H9 (cell line): Measurements from ENCODE around the gene FBXO27. TPM values are rescaled to one million over a fixed set of nuclear protein-coding genes. Genes with fewer than 3 reads are reported as not detected.

Experiments used
- DNase-seq: peaks from one replicate; pipeline ENCODE4 v3.0.0-alpha.2; 2017
- H2AFZ ChIP-seq: one replicate; pipeline ENCODE4 v1.6.1; 2013; ENCODE audit warnings: mild to moderate bottlenecking, low read length, control low read depth, moderate library complexity
- H2AK5ac ChIP-seq: 2 replicates; pipeline ENCODE4 v1.6.1; 2013; ENCODE audit warnings: low read length, control low read depth, mixed read lengths; ENCODE audit not compliant: insufficient read length
- H2BK120ac ChIP-seq: one replicate; pipeline ENCODE4 v1.6.1; 2013; ENCODE audit warnings: low read depth, mild to moderate bottlenecking, low read length, control low read depth, inconsistent platforms; ENCODE audit not compliant: poor library complexity, severe bottlenecking
- H2BK12ac ChIP-seq: 2 replicates; pipeline ENCODE4 v1.6.1; 2013; ENCODE audit warnings: low read length, control low read depth, mixed read lengths, low read depth; ENCODE audit not compliant: insufficient read length
- H2BK15ac ChIP-seq: 2 replicates; pipeline ENCODE4 v1.6.1; 2013; ENCODE audit warnings: low read depth, low read length, control low read depth
- H2BK20ac ChIP-seq: one replicate; pipeline ENCODE4 v1.6.1; 2013; ENCODE audit warnings: low read depth, mild to moderate bottlenecking, low read length, control low read depth, inconsistent platforms; ENCODE audit not compliant: poor library complexity, severe bottlenecking
- H2BK5ac ChIP-seq: 2 replicates; pipeline ENCODE4 v1.6.1; 2013; ENCODE audit warnings: low read length, control low read depth, mixed read lengths; ENCODE audit not compliant: insufficient read length
- H3K14ac ChIP-seq: 2 replicates; pipeline ENCODE4 v1.6.1; 2013; ENCODE audit warnings: low read length, control low read depth; ENCODE audit not compliant: insufficient read depth
- H3K18ac ChIP-seq: 2 replicates; pipeline ENCODE4 v1.6.1; 2013; ENCODE audit warnings: low read depth, mild to moderate bottlenecking, mixed read lengths, low read length, control low read depth; ENCODE audit not compliant: insufficient read length
- H3K23ac ChIP-seq: 2 replicates; pipeline ENCODE4 v1.6.1; 2013; ENCODE audit warnings: low read length, control low read depth, mixed read lengths, low read depth; ENCODE audit not compliant: insufficient read length
- H3K23me2 ChIP-seq: 2 replicates; pipeline ENCODE4 v1.6.1; 2013; ENCODE audit warnings: low read depth, mild to moderate bottlenecking, mixed read lengths, low read length, control low read depth; ENCODE audit not compliant: insufficient read length, poor library complexity, severe bottlenecking
- H3K27ac ChIP-seq: 2 replicates; pipeline ENCODE4 v1.5.1; 2013; ENCODE audit warnings: low read length, control low read depth, mixed read lengths, low read depth; ENCODE audit not compliant: insufficient read length
- H3K27me3 ChIP-seq: 2 replicates; pipeline ENCODE4 v1.6.1; 2013; ENCODE audit warnings: low read length, control low read depth, inconsistent platforms; ENCODE audit not compliant: insufficient read depth
- H3K4ac ChIP-seq: 2 replicates; pipeline ENCODE4 v1.6.1; 2013; ENCODE audit warnings: low read depth, mild to moderate bottlenecking, control low read depth, inconsistent platforms, low read length, moderate library complexity
- H3K4me1 ChIP-seq: 2 replicates; pipeline ENCODE4 v1.6.1; 2013; ENCODE audit warnings: low read length, control low read depth, inconsistent platforms; ENCODE audit not compliant: insufficient read depth
- H3K4me2 ChIP-seq: 2 replicates; pipeline ENCODE4 v1.6.1; 2013; ENCODE audit warnings: low read length, control low read depth, mixed read lengths; ENCODE audit not compliant: insufficient read length, insufficient read depth
- H3K56ac ChIP-seq: 2 replicates; pipeline ENCODE4 v1.6.1; 2013; ENCODE audit warnings: low read depth, mild to moderate bottlenecking, mixed read lengths, low read length, control low read depth; ENCODE audit not compliant: insufficient read length
- H3K79me1 ChIP-seq: 2 replicates; pipeline ENCODE4 v1.6.1; 2013; ENCODE audit warnings: low read depth, mild to moderate bottlenecking, moderate library complexity, low read length, control low read depth, inconsistent platforms; ENCODE audit not compliant: insufficient read depth, poor library complexity, severe bottlenecking
- H3K79me2 ChIP-seq: 2 replicates; pipeline ENCODE4 v1.6.1; 2013; ENCODE audit warnings: low read length, control low read depth, inconsistent platforms; ENCODE audit not compliant: insufficient read depth
- H3K9ac ChIP-seq: 2 replicates; pipeline ENCODE4 v1.6.1; 2013; ENCODE audit warnings: low read length, control low read depth, mixed read lengths; ENCODE audit not compliant: insufficient read length; ENCODE audit errors: extremely low read depth
- H3K9me3 ChIP-seq: one replicate; pipeline ENCODE4 v1.6.1; 2013; ENCODE audit warnings: low read depth, low read length, inconsistent platforms; ENCODE audit not compliant: control insufficient read depth
- H3T11ph ChIP-seq: one replicate; pipeline ENCODE4 v1.6.1; 2013; ENCODE audit warnings: mild to moderate bottlenecking, low read length, control low read depth, inconsistent platforms
- H4K20me1 ChIP-seq: one replicate; pipeline ENCODE4 v1.6.1; 2013; ENCODE audit not compliant: control insufficient read depth, insufficient read length, insufficient read depth
- H4K5ac ChIP-seq: 2 replicates; pipeline ENCODE4 v1.6.1; 2013; ENCODE audit warnings: low read depth, mild to moderate bottlenecking, mixed read lengths, low read length, control low read depth; ENCODE audit not compliant: insufficient read length
- H4K8ac ChIP-seq: replicated peaks from 2 replicates; pipeline ENCODE4 v1.6.1; 2013; ENCODE audit warnings: low read length, control low read depth, mixed read lengths, low read depth; ENCODE audit not compliant: insufficient read length
- H4K91ac ChIP-seq: 2 replicates; pipeline ENCODE4 v1.6.1; 2013; ENCODE audit warnings: low read depth, mild to moderate bottlenecking, moderate library complexity, mixed read lengths, low read length, control low read depth; ENCODE audit not compliant: insufficient read length
- H3K27ac Mint-ChIP-seq, 3 experiments: 2 replicates in 2 of 3; 3 replicates in 1 of 3; pipeline ENCODE4 v1.8.0; 2020 to 2021; ENCODE audit warnings: mixed read lengths in 3 of 3, mild to moderate bottlenecking in 1 of 3, moderate library complexity in 1 of 3
- H3K27me3 Mint-ChIP-seq: 2 replicates; pipeline ENCODE4 v1.8.0; 2021; ENCODE audit warnings: low read depth, mild to moderate bottlenecking, moderate library complexity, mixed read lengths
- H3K36me3 Mint-ChIP-seq, 3 experiments: 2 replicates in 2 of 3; 3 replicates in 1 of 3; pipeline ENCODE4 v1.8.0; 2020 to 2021; ENCODE audit warnings: low read depth in 3 of 3, mixed read lengths in 3 of 3; ENCODE audit not compliant: insufficient read depth in 1 of 3
- H3K4me1 Mint-ChIP-seq, 2 experiments: 2 replicates each; pipeline ENCODE4 v1.8.0; 2020; ENCODE audit warnings: mixed read lengths in 2 of 2
- H3K4me3 Mint-ChIP-seq, 2 experiments: 2 replicates in 1 of 2; 3 replicates in 1 of 2; pipeline ENCODE4 v1.8.0; 2020 to 2021; ENCODE audit warnings: mild to moderate bottlenecking in 2 of 2, mixed read lengths in 2 of 2, moderate library complexity in 1 of 2
- H3K9me3 Mint-ChIP-seq, 2 experiments: 2 replicates in 1 of 2; 3 replicates in 1 of 2; pipeline ENCODE4 v1.8.0; 2020; ENCODE audit warnings: mild to moderate bottlenecking in 2 of 2, mixed read lengths in 2 of 2, moderate library complexity in 1 of 2
- CTCF ChIP-seq: fragments of 200-600 bp; sonication (generic); conservative IDR thresholded peaks from 3 replicates; pipeline ENCODE4 v1.8.0; 2021; ENCODE audit warnings: antibody characterized with exemption, mild to moderate bottlenecking
- WGBS: extraction: QIAGEN DNeasy Blood & Tissue Kit; methylation state at CpG from one replicate; pipeline ENCODE4 v1.1.7; 2013; ENCODE audit warnings: missing lambda C conversion rate, low lambda C conversion rate, mixed read lengths; ENCODE audit not compliant: insufficient read length; ENCODE audit errors: extremely low coverage; 5-methylcytosine and 5-hydroxymethylcytosine counted together
- total RNA-seq: library from RNA; stranded (reverse); gene quantifications from 2 replicates; pipeline ENCODE4 v1.2.1, GENCODE V29; 2021

The FBXO27 gene
- total RNA-seq, 1 experiment from 2014 or later = 14.5 TPM

- H2BK5ac ChIP-seq = no peak overlapping the region
- no peak overlapping the region for H2BK120ac ChIP-seq
- peaks cover 8% of the 10 kb centered on the region for H3K27me3 Mint-ChIP-seq
- no peaks in the 10 kb centered on the region for H3K79me1 ChIP-seq
- H3K4me1 ChIP-seq = no peaks in the 10 kb centered on the region
- H3K4me3 Mint-ChIP-seq = no peak overlapping the region
- TF ChIP-seq CTCF = no peak
- H3K56ac ChIP-seq = no peak overlapping the region
- peaks cover 14 to 19% of the 10 kb centered on the region in 2 experiments for H3K4me1 Mint-ChIP-seq
- H3K18ac ChIP-seq = no peak overlapping the region
- H3K14ac ChIP-seq = no peak overlapping the region
- no peak overlapping the region for H4K5ac ChIP-seq
- H3K23me2 ChIP-seq = peaks cover 13% of the 10 kb centered on the region
- no peak overlapping the region for H3K9ac ChIP-seq
- H2BK15ac ChIP-seq = no peak overlapping the region
- no peak overlapping the region for H3K27ac ChIP-seq
- no peak overlapping the region for H3K27ac Mint-ChIP-seq
- H4K91ac ChIP-seq = no peak overlapping the region
- no peak overlapping the region for H2BK20ac ChIP-seq
- H2AK5ac ChIP-seq = no peak overlapping the region
- no peak overlapping the region for H2BK12ac ChIP-seq
- H3K27me3 ChIP-seq = no peaks in the 10 kb centered on the region
- H2AFZ ChIP-seq = no peak overlapping the region
- no peaks in the 10 kb centered on the region for H3K9me3 ChIP-seq
- H3T11ph ChIP-seq = no peak overlapping the region
- DNase-seq = no peak
- H3K36me3 Mint-ChIP-seq = peaks cover 8 to 10% (median 9%) of the 10 kb centered on the region in 3 experiments
- H4K8ac ChIP-seq = no peak overlapping the region
- no peak overlapping the region for H3K23ac ChIP-seq
- no peaks in the 10 kb centered on the region for H3K79me2 ChIP-seq
- no CpG with 5 or more reads among the region's 15 CpGs for WGBS
- H4K20me1 ChIP-seq = no peaks in the 10 kb centered on the region
- no peak overlapping the region for H3K4ac ChIP-seq
- H3K9me3 Mint-ChIP-seq = peaks cover 10 to 11% of the 10 kb centered on the region in 2 experiments
- H3K4me2 ChIP-seq = no peak overlapping the region
Measured at GRCh38 chr19:38977445-38978325, 54.7 kb downstream of the FBXO27 start.
